Right hindlimb (tissue), 1 donor: ENCODE measurements around the gene PPM1F.
"Not testable (repeated sequence)": the region's sequence is repeated elsewhere in the genome, so short reads cannot be mapped to it uniquely, and the experiment has no call there.

Source experiments
- DNase-seq: peaks from one replicate; pipeline ENCODE4 v3.0.0-alpha.2; 2018

The PPM1F gene

DNA sequence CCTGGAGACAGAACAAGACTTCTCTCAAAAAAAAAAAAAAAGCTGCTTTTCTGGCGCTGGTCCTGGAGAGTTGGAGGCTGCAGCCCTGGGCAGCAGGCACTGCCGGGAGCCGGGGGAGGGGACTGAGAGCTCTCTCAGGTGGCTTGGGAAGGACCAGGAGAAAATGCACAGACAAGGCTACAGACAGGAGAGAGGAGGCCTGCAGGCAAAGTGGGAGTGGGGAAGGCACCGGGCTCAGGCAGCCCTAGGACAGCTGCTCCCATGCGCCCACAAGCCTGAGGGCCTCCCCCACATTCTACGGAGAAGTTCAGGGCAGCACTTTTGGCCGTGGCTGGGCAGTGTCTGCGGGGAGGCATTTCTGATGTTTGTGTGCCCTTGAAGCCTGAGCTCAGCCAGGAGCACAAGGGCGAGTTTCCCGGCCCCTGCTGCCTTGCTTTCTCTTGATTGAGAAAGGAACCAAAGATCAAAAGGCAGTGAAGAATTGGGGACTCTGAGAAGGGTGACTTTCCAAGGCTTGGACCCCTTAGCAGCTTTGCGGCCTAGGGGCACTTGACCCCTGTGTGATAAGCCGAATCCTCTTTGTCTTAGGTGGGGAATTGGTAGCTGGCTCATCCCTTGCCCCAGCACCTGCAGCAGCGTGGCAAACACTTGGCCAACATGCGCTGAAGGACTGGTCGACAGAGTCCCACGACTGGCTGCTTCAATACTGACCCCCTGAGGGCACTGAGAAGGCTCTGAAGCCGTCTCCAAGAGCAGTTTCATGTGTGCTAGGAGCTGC lies 35.3 kb downstream of the PPM1F start:
- DNase-seq, result peak; percentile 48

DNA sequence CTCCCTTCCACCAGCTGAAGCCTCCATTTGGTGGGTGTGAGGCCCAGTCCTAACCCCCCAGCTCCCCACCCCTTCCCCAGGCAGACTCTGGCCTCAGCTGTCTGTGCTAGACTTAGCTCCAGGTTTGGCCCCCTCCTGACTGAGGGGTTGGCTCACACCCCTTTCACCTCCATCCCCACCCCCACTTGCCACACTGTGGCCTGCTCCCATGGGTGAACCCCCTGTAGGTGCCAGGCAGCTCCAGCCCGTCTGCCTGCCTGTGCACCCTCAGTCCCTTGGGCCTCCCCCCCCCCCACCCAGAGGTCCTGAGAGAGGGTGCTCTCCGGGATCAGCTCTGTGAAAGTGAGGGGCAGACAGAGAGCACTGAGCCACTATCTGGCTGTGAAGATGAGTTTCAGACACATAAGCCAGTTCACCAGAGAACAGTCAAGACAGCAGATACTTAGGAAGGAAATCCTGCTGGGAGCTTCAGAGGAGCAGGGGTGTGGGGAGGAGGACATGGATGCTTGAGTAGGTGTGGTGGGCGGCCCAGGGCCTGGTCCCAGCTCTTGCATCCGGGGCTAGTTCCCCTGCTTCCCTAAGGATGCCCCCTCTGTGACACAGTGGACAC lies 36.2 kb downstream of the PPM1F start:
- DNase-seq, result no peak

DNA sequence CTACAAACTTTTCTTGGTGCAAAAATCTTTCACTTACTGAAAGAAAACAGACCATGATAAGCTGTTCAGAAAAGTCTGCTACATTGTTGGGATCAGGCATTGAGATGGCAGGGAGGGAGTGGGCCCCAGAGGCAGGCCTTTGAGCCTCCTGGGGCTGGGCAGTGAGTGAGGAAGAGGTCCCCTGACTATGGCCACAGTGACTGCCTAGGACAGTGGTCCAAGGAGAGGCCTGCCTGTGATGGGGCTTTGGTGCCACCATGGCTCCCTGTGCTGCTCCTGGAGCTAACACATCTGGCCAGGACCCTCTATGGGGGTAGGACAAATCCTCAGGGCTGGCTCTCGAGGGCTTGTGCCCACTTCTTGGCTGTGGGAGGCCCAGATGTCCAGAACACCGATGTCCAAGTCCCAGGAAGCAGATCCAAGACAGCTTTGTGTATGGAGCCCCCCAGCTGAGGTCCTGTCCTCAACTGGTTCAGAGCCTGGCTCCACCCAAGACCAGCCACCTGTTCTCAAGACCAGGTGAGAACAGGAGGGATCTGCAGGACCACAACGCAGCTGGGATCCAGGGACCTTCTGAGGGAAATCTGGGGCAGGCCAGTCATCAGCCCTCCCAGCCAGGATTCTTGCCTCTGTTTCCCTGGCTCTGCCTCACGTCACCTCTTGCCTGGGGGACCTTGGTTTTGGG lies 36.9 kb downstream of the PPM1F start:
- no peak for DNase-seq

DNA sequence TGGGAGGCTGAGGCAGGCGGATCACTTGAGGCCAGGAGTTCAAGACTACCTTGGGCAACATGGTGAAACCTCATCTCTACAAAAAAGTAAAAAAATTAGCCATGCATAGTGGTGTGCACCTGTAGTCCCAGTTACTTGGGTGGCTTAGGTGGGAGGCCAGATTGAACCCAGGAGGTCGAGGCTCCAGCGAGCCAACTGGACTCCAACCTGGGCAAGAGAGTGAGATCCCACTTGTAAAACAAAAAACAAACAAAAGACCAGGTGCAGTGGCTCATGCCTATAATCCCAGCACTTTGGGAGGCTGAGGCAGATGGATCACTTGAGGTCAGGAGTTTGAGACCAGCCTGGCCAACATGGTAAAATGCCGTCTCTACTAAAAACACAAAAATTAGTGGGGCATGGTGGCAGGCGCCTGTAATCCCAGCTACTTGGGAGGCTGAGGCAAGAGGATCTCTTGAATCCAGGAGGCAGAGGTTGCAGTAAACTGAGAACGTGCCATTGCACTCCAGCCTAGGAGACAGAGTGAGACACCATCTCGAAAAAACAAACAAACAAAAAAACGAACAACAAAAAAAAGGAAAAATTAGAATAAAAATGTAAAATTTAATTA lies 38.5 kb downstream of the PPM1F start:
- DNase-seq, result not testable (repeated sequence)

DNA sequence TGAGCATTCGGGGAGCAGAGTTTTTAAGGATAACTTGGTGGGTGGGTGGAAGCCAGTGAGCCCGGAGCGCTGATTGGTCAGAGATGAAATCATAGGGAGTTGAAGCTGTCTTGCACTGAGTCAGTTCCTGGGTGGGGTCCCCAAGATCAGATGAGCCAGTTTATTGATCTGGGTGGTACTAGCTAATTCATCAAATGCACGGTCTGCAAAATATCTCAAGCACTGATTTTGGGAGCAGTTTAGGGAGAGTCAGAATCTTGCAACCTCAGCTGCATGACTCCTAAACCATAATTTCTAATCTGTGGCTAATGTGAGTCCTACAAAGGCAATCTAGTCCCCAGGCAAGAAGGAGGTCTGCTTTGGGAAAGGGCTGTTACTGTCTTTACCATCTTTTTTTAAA lies 42.3 kb downstream of the PPM1F start:
- not testable (repeated sequence) for DNase-seq

DNA sequence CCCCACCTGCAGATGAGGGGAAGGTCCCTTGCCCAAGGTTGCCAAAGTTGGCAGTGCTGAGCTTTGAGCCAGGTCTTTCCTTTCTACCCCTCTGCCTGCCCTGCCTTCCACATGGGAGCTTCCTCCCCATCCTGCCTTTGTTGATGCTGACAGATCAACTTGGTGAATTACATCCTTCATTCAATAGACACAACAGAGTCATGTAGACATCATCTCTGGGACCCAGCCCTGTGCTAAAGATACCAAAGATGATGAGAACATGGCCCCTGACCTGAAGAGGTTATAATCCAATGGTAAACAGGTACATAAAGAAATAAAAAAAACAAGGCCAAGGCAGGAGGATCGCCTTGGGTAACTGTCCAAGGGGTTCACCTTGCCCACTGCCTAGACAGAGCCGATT lies 42.8 kb downstream of the PPM1F start:
- DNase-seq, result no peak

DNA sequence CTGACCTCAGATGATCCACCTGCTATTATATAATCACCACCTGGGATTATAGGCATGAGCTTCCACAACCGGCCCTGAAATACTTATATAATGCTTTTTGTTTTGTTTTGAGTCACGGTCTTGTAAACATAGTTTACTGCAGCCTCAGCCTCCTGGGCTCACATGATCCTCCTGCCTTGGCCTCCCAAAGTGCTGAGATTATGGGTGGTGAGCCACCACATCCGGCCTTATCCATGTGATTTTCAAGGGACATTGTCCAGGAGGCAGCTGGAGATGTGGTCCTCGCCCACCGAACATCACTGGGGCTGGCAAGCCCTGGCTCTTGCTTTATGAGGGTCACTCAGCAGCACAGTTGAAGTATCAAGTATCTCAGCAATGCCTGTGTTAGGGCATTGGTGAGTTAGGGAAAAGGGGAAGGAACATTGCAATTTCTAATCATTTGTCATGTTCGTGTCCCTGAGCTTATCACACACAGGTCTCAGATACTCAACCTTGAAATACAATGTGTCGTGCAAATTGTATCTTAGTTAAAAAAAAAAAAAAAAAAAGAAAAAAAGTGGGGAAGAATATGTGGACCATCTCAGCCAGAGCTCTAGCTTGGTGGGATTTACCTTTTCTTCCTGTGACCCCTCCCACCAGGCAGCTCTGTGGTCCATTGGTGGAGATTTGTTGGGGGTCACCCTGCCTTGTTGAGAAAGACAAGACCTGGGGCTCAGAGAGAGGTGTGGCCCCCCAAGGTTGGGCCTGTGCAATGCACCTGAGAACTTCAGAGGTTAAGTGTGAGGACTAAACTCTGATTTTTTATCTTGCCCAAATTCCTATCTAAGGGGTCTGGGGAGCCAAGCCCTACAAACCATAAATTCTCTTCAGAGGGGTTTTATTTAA lies 44.8 kb downstream of the PPM1F start:
- DNase-seq, result no peak

DNA sequence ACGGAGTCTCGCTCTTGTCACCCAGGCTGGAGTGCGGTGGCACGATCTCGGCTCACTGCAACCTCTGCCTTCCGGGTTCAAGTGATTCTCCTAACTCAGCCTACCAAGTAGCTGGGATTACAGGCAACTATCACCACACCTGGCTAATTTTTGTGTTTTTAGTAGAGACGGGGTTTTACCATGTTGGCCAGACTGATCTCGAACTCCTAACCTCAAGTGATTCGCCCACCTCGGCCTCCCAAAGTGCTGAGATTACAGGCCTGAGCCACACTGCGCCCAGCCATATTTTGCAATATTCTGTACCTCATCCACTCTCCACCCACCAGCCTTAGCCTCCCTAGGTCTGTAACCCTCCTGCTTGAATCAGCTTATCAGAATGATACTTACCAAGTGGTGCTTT lies 47.4 kb downstream of the PPM1F start:
- not testable (repeated sequence) for DNase-seq

DNA sequence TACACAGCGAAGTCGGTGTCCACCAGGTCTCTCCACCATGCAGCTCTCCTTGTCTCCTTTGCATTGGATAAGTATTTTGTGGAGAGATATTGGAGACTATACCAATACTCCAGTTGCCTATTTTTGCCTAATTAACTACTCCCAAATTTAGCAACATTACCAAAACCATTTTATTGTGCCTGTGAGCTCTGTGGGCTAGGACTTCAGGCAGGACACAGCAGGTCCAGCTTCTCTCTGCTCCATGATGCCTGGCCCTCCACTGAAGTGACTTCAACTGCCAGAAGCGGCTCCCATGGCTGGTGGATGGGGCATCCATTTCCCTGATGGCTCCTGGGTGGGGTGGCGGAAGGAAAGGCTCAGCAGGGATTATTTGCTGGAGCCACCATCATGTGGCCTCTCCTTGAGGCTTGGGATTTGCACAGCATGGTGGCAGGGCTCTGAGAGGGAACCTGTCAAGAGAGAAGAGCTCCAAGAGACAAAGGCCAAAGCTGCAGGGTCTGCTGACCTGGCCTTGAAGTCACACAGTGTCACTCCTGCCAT lies 48.3 kb downstream of the PPM1F start:
- no peak for DNase-seq

DNA sequence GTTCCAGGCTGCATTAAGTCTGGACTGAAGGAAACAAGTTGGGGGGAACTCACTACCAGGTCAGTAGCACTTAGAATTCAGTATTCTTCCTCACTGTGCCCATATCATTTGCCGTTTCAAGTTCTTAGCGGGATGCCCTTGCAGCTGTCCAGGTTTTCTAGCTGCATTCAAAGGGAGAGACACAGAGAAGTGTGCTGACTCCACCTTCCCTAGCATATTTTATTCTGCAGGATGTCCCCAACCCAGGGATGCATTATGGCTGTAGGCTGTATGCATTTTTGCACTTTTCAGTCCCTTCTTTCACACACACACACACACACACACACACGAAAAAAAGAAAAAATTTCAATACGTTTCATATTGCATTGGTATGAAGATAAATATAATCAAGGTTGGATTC lies 49.4 kb downstream of the PPM1F start:
- no peak for DNase-seq

DNA sequence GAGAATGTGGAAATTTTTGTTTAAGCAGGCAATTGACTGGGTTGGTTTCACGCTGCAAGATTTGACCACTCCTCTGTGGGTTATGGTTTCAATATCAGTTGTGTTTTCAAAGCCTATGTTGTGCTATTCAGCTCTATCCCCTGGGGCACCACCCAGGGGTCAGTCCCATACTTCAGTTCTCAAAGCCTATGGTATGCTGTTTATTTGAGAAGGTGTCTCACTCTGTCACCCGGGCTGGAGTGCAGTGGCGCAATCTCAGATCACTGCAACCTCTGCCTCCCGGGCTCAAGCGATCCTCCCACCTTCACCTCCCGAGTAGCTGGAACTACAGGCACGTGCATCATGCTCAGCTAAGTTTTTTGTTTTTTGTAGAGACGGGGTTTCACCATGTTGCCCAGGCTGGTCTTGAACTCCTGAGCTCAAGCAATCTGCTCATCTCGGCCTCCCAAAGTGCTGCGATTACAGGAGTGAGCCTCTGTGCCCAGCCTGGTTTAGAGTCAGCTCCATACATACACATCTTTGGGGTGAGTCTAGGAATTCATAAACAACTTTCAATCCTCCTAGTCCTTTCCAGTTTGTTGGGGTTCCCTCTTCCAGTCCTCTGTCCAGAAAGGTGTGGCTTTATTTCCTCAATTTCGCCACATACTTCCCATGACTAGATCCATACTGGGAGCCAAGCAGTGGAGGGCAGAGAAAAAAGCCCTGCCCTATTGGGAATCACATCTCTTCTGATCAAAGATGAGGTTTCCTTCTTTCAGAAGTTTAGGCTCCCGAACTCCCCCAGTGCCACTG lies 50.2 kb downstream of the PPM1F start:
- DNase-seq, result no peak

DNA sequence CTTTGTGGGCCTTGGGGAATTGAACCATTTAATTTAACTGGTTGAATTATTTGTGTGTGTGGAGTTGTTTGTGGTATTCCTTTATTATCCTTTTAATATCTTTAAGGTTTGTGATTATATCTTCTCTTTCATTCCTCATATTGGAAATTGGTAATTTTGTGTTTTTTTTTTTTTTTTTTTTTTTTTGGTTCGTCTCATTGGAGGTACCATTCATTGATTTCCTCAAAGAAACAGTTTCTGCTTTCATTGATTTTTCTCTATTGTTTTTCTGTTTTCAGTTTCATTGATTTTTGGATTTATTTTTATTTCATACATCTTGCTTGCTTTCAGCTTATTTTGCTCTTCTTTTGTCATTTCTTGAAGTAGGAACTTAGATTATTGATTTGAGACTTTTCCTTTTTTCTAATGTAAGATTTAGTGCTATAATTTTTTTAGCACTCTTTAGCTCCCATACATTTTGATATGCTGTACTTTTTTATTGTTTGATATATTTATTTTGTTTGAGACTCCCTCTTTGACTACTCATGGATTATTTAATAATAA lies 54.2 kb downstream of the PPM1F start:
- no peak for DNase-seq

DNA sequence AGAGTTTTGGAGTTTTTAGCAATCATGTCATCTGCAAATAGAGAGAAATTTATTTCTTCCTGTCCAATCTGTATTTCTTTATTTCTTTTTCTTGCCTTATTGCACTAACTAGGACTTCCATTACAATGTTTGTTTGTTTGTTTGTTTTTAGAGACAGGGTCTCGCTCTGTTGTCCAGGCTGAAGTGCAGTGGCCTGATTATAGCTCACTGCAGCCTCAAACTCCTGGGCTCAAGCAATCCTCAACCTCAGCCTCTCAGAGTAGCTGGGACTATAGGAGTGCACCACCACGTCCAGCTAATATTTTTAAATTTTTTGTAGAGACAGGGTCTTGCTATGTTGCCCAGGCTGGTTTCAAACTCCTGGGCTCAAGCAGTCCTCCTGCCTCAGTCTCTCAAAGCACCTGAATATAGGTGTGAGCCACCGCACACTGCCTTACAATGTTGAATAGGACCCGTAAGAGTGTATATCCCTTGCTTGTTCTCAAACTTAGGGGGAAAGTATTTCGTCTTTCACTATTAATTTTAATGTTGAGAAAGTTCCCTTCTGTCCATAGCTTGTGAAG lies 55.6 kb downstream of the PPM1F start:
- DNase-seq, result no peak

DNA sequence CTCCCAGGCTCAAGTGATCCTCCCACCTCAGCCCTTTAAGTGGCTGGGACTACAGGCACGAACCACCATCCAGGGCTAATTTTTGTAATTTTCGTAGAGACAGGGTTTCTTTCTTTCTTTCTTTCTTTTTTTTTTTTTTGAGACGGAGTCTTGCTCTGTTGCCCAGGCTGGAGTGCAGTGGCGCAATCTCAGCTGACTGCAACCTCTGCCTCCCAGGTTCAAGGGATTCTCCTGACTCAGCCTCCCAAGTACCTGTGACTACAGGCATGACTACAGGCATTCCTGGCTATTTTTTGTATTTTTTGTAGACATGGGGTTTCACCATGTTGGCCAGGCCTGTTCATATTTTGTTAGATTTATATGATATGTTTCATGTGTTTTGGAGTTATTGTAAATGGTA lies 56.4 kb downstream of the PPM1F start:
- not testable (repeated sequence) for DNase-seq

DNA sequence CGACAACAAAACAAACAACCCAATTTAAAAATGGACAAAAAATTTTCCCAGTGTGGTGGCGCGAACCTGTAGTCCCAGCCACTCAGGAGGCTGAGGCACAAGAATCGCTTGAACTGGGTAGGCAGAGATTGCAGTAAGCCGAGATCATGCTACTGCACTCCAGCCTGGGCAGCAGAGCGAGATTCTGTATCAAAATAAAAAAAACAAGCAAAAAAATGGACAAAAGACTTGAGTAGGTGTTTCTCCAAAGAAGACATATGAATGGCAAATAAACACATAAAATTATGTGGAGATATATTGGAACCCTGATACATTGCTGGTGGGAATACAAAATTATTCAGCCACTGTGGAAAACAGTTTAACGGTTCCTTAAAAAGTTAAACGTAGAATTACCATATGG lies 57.8 kb downstream of the PPM1F start:
- no peak for DNase-seq

DNA sequence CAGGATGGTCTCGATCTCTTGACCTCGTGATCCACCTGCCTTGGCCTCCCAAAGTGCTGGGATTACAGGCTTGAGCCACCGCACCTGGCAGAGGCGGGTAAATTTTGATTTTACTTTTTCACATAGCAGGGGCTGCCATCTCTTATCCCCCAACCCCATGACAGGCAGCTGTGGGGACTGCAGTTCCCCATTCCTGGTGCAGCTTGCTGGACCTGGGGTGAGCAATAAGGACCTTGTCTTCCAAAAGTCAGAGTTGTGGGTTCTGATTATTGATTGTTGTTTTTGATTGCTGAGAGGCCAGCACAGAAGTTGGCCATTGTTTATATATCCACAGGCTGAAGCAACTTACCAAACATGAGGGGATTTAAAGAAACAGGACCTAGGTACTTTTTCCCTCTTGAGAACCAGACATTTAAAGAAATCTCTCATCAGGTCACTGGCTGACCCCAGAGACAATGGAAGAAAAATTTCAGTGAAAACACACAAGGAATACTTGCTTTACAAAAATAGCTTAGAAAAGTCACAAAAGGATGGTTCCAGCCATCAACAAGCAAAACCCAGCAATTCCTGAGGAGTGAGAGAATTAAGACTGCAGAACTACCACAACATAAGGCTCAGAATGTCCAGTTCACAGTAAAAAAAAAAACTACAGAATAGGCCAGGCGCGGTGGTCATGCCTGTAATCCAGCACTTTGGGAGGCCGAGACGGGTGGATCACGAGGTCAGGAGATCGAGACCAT lies 63.2 kb downstream of the PPM1F start:
- no peak for DNase-seq

DNA sequence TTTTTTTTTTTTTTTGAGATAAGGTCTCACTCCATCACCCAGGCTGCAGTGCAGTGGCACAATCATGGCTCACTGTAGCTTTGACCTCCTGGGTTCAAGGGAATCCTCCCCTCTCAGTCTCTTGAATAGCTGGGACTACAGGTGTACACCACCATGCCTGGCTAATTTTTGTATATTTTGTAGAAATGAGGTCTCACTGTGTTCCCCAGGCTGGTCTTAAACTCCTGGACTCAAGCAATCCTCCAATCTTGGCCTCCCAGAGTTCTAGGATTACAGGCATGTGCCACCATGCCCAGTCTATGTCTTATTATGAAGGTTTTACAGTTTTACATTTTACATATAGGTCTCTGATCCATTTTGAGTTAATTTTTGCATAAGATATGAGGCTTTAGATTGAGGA lies 64.8 kb downstream of the PPM1F start:
- no peak for DNase-seq

DNA sequence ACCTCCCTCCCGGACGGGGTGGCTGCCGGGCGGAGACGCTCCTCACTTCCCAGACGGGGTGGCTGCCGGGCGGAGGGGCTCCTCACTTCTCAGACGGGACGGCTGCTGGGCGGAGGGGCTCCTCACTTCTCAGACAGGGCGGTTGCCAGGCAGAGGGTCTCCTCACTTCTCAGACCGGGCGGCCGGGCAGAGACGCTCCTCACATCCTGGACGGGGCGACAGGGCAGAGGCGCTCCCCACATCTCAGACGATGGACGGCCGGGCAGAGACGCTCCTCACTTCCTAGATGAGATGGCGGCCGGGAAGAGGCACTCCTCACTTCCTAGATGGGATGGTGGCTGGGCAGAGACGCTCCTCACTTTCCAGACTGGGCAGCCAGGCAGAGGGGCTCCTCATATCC lies 68.7 kb downstream of the PPM1F start:
- DNase-seq, result not testable (repeated sequence)

DNA sequence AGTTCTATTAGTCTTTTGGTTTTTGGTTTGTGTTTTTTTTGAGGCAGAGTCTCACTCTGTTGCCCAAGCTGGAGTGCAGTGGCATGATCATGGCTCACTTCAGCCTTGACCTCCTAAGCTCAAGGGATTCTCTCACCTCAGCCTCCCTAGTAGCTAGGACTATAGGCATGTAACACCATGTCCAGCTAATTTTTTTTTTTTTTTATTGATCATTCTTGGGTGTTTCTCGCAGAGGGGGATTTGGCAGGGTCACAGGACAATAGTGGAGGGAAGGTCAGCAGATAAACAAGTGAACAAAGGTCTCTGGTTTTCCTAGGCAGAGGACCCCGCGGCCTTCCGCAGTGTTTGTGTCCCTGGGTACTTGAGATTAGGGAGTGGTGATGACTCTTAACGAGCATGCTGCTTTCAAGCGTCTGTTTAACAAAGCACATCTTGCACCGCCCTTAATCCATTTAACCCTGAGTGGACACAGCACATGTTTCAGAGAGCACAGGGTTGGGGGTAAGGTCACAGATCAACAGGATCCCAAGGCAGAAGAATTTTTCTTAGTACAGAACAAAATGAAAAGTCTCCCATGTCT lies 69.8 kb downstream of the PPM1F start:
- DNase-seq, result not testable (repeated sequence)
